ENCODE results near the gene TMEM126B.
A peak's percentile ranks its signal among the peaks of the same experiment; 100 is the strongest.

The TMEM126B gene

DNA sequence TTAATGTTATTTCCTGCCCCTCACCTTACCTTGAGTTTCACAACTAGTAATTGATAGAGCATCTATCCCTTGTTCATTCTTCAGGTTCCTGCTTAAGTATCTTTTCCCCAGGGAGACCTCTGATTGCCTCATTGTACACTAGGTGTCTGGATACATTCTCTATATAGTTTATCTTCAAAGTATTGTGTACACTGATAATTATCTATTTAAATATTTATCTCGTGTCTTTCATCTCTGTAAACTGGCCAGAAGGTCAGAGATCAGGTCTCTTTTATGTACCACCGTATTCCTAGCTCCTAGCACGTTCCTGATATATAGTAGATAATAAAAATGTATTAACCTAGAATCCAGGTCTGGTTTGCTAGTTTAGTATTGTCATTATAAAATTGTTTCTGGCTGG, 6.4 kb downstream of the TMEM126B start:
- intact Hi-C loops (cut with DNase I; ENCODE audit: low total_unique reads) = no loop called here
- H3K9me3 ChIP-seq = no peaks in the 10 kb centered on the region
- no peak overlapping the region for H3K4me3 ChIP-seq
- no peak for DNase-seq
- H3K36me3 ChIP-seq = peaks cover 24 to 51% (median 26%) of the 10 kb centered on the region in 3 donors
- no peak overlapping the region for H3K27ac ChIP-seq
- no peaks in the 10 kb centered on the region for H3K27me3 ChIP-seq
- H3K4me1 ChIP-seq = peaks cover 0 to 10% (median 2%) of the 10 kb centered on the region in 4 donors
- TF ChIP-seq, protein P1, sequence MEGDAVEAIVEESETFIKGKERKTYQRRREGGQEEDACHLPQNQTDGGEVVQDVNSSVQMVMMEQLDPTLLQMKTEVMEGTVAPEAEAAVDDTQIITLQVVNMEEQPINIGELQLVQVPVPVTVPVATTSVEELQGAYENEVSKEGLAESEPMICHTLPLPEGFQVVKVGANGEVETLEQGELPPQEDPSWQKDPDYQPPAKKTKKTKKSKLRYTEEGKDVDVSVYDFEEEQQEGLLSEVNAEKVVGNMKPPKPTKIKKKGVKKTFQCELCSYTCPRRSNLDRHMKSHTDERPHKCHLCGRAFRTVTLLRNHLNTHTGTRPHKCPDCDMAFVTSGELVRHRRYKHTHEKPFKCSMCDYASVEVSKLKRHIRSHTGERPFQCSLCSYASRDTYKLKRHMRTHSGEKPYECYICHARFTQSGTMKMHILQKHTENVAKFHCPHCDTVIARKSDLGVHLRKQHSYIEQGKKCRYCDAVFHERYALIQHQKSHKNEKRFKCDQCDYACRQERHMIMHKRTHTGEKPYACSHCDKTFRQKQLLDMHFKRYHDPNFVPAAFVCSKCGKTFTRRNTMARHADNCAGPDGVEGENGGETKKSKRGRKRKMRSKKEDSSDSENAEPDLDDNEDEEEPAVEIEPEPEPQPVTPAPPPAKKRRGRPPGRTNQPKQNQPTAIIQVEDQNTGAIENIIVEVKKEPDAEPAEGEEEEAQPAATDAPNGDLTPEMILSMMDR (IDR thresholded peaks at IDR 0.05) = no peak

DNA sequence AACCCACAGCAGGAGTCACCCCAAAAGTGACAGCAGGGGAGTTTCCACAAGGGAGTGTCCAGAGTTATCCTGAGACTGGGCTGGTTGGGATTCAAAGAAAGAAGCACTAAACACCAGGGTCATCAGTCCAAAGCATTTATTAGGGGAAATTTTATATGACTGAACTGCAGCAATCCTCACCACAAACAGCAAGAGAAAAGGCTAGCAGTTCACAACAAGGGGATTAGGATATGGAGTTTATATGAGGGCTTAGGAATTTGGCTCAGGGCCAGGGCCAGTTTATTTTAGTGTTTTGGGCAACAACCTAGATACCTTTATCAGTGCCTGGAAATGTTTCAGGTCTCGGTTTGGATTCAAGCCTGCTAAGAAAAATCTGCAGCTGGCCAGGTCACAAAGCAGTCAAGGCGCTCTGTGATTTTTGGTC, 14.8 kb downstream of the TMEM126B start:
- H3K9me3 ChIP-seq = no peaks in the 10 kb centered on the region
- peaks cover 0 to 7% (median 0%) of the 10 kb centered on the region in 3 donors for H3K36me3 ChIP-seq
- no peaks in the 10 kb centered on the region for H3K27me3 ChIP-seq
- DNase-seq = no peak
- intact Hi-C loops (cut with DNase I; ENCODE audit: low total_unique reads) = no loop called here
- H3K4me1 ChIP-seq = peaks cover 0 to 9% (median 7%) of the 10 kb centered on the region in 4 donors
- H3K4me3 ChIP-seq = no peak overlapping the region
- H3K27ac ChIP-seq = no peak overlapping the region
- TF ChIP-seq, protein P1 (IDR thresholded peaks at IDR 0.05) = no peak

DNA sequence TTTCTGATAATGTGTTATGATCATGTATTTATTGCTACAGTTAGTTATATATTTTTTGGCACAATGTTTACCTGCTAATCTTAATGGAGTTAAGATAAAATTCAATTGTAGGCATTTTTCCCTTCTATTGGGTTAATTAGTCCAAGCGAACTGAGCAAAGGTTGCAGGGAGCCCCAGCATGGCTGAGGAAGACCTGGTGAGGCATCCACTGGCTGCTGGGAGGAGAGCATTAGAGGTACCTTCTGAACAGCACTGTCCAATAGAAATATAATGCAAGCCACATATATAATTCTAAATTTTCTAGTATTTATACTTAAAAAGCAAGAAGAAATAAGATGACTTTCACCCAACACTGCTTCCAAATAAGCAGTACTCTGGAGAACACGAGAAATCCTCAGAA, 18.7 kb downstream of the TMEM126B start:
- no peak for DNase-seq
- peak overlapping the region; percentile 77 to 83 for H3K27ac ChIP-seq
- H3K4me3 ChIP-seq = peak overlapping the region; percentile 68 to 72
- H3K36me3 ChIP-seq = peaks cover 0 to 11% (median 0%) of the 10 kb centered on the region in 3 donors
- no peaks in the 10 kb centered on the region for H3K9me3 ChIP-seq
- intact Hi-C loops (cut with DNase I; ENCODE audit: low total_unique reads) = no loop called here
- TF ChIP-seq, protein P1 (IDR thresholded peaks at IDR 0.05) = no peak
- no peaks in the 10 kb centered on the region for H3K27me3 ChIP-seq
- peaks cover 0 to 20% (median 17%) of the 10 kb centered on the region in 4 donors for H3K4me1 ChIP-seq

DNA sequence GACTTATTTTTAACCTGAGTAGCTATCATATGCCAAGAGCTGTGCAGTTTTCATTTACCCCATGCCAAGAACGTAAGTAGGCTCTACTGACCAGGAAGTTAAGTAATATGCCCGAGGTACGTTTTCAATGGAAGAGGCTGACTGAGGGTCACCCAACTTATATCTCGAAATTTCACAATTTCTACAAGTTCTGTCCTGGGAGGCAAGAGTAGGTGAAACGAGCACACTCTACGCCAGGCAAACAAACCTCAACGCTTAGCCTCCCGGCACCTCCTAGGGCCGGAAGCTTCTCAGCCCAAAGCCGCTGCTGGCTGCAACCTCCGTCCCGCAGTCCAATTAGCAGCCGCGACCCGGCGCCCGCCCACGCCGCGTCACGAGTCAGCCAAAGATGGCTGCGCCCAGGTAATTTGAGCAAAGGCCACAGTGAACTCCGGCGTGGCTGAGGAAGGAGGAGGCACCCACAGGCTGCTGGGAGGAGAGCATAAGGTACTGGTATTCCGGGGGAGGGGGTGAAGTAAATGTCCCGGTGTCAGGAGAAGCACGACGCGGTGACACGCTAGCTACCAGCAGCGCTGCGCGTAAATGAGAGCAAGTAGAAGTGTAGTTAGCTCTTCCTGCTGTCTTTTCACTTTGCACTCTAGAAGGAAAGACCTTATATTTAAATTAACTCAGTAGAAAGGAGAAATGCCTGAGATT, 19.4 kb downstream of the TMEM126B start, which contains the start of gene TMEM126A:
TSS of gene TMEM126A (plus strand) at position 364 of the 696 bp plus-strand sequence. CDS start 2,289 bp downstream, outside the sequence.
- H3K4me1 ChIP-seq = peaks cover 0 to 20% (median 17%) of the 10 kb centered on the region in 4 donors
- peak within 1 kb of the TSS; percentile 68 to 72 for H3K4me3 ChIP-seq
- intact Hi-C loops (cut with DNase I; ENCODE audit: low total_unique reads) = no loop called here
- no peaks in the 10 kb centered on the region for H3K9me3 ChIP-seq
- H3K36me3 ChIP-seq = peaks cover 0 to 12% (median 0%) of the 10 kb centered on the region in 3 donors
- TF ChIP-seq, protein P1 (IDR thresholded peaks at IDR 0.05) = no peak
- peak; percentile 90 to 91 for DNase-seq
- no peaks in the 10 kb centered on the region for H3K27me3 ChIP-seq
- peak within 1 kb of the TSS; percentile 77 to 83 for H3K27ac ChIP-seq

DNA sequence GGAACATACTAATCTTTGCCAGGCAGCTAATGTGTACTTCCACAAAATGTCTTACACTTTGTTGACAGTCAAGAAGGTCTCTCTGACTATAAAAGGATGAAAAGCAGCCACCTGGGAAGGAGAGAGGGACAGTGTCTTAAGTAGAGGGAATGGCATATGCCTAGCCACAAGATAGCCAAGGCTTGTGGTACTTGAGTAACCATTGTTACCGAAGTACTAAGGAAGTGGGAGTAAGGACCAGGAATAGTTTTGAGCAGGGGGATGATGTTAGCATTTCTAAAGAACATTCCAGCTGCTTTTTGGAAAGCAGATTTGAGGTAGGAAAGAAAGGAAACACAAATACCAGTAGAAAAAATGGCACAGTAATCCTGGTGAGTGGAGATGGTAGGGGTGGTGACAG, 22.7 kb downstream of the TMEM126B start:
- DNase-seq = no peak
- Histone ChIP-seq H3K4me3 (no peak overlapping the region), H3K9me3 (no peaks in the 10 kb centered on the region), H3K36me3 (peaks cover 0 to 25% (median 4%) of the 10 kb centered on the region in 3 donors), H3K27me3 (no peaks in the 10 kb centered on the region), H3K4me1 (peaks cover 0 to 20% (median 17%) of the 10 kb centered on the region in 4 donors), H3K27ac (no peak overlapping the region)
- TF ChIP-seq, protein P1 (IDR thresholded peaks at IDR 0.05) = no peak
- intact Hi-C loops (cut with DNase I; ENCODE audit: low total_unique reads) = no loop called here

All from tibial artery (tissue), 4 donors.